Ovary (tissue), 3 donors: ENCODE measurements around the gene ARF1.

Experiments
- EP300 ChIP-seq: sonication (generic); formaldehyde crosslinking; IDR thresholded peaks from one replicate; pipeline ENCODE4 v1.6.1; 2017; ENCODE audit warnings: antibody characterized with exemption
- POLR2A ChIP-seq: fragments of 450-650 bp; IDR thresholded peaks from one replicate; pipeline ENCODE4 v1.6.1; 2017; ENCODE audit warnings: antibody characterized with exemption, mild to moderate bottlenecking, moderate library complexity
- TF ChIP-seq, protein P1 (sequence below), 3 donors: fragments of 450-650 bp in 2 of 3; fragments of 200-600 bp in 1 of 3; IDR thresholded peaks; one replicate each; pipeline versions ENCODE4 v1.5.1 to v1.8.0; 2016 to 2022; ENCODE audit warnings: antibody characterized with exemption in 3 of 3, mild to moderate bottlenecking in 1 of 3
- donor health status: DM: no; HTN: no; CAD: no.

DNA sequence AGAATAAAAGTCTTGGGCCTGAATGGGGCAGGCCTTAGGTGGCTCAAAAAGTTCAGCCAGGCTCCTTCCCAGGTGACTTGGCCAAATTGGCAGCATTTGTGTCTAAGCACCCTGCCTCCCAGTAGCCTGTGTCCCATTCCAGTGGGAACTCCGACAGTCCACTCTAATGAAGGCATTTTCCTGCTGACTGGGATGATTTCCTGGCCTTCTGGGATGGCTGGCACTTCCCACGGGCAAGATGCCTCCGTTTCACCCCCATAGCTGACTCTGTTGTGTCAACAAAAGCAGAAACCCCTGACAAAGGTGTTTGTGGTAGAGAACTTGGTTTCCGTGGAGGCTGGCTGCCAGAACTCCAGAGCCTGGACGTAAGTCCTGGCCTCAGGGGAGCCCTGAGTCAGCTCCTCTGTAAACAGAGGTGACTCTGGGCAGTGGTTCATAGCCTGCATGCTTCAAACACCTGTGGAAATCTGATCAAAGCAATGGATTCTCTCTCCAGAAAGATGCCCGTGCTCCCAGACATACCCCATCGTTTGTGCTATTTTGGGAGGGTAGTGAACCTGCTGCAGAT is 39.1 kb upstream of the ARF1 start:
- TF ChIP-seq, protein P1, sequence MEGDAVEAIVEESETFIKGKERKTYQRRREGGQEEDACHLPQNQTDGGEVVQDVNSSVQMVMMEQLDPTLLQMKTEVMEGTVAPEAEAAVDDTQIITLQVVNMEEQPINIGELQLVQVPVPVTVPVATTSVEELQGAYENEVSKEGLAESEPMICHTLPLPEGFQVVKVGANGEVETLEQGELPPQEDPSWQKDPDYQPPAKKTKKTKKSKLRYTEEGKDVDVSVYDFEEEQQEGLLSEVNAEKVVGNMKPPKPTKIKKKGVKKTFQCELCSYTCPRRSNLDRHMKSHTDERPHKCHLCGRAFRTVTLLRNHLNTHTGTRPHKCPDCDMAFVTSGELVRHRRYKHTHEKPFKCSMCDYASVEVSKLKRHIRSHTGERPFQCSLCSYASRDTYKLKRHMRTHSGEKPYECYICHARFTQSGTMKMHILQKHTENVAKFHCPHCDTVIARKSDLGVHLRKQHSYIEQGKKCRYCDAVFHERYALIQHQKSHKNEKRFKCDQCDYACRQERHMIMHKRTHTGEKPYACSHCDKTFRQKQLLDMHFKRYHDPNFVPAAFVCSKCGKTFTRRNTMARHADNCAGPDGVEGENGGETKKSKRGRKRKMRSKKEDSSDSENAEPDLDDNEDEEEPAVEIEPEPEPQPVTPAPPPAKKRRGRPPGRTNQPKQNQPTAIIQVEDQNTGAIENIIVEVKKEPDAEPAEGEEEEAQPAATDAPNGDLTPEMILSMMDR (IDR thresholded peaks at IDR 0.05) = no peak
- TF ChIP-seq POLR2A (no peak), EP300 (no peak)
